Neuronal stem cell (in vitro differentiated cells): ENCODE data around the gene STX1A.
"Not testable (repeated sequence)": the region's sequence is repeated elsewhere in the genome, so short reads cannot be mapped to it uniquely, and the experiment has no call there.

Experiments
- DNase-seq: peaks from one replicate; pipeline ENCODE4 v3.0.0-alpha.2; 2013; ENCODE audit warnings: low spot score
- H2AFZ ChIP-seq: one replicate; pipeline ENCODE4 v1.6.1; 2013; ENCODE audit warnings: mild to moderate bottlenecking, low read length, inconsistent platforms
- H2AK5ac ChIP-seq: 2 replicates; pipeline ENCODE4 v1.6.1; 2013; ENCODE audit warnings: low read depth, mild to moderate bottlenecking, inconsistent platforms, low read length, moderate library complexity, mixed read lengths
- H2BK120ac ChIP-seq: 2 replicates; pipeline ENCODE4 v1.6.1; 2013; ENCODE audit warnings: low read depth, mild to moderate bottlenecking, inconsistent platforms, low read length, moderate library complexity, mixed read lengths
- H2BK12ac ChIP-seq: one replicate; pipeline ENCODE4 v1.6.1; 2013; ENCODE audit warnings: low read length, inconsistent platforms
- H2BK15ac ChIP-seq: 2 replicates; pipeline ENCODE4 v1.6.1; 2013; ENCODE audit warnings: mild to moderate bottlenecking, low read length, inconsistent platforms, mixed read lengths
- H2BK5ac ChIP-seq: one replicate; pipeline ENCODE4 v1.6.1; 2013; ENCODE audit warnings: inconsistent platforms, mild to moderate bottlenecking, low read length, moderate library complexity
- H3K14ac ChIP-seq: one replicate; pipeline ENCODE4 v1.6.1; 2013; ENCODE audit warnings: low read length, inconsistent platforms
- H3K18ac ChIP-seq: 2 replicates; pipeline ENCODE4 v1.6.1; 2013; ENCODE audit warnings: low read length, inconsistent platforms
- H3K23ac ChIP-seq: 2 replicates; pipeline ENCODE4 v1.6.1; 2013; ENCODE audit warnings: low read depth, mild to moderate bottlenecking, mixed read lengths, low read length, inconsistent platforms; ENCODE audit not compliant: poor library complexity
- H3K27ac ChIP-seq: replicated peaks from 3 replicates; pipeline ENCODE4 v1.5.1; 2013; ENCODE audit warnings: low read length, inconsistent platforms
- H3K27me3 ChIP-seq, 3 experiments: 2 replicates each; pipeline ENCODE4 v1.6.1; 2013; ENCODE audit warnings: low read length in 3 of 3, mild to moderate bottlenecking in 2 of 3, inconsistent platforms in 1 of 3, low read depth in 1 of 3, mixed read lengths in 1 of 3, moderate library complexity in 1 of 3; ENCODE audit not compliant: control insufficient read depth in 3 of 3, insufficient read depth in 3 of 3
- H3K36me3 ChIP-seq, 2 donors: replicated peaks in 1 of 2; 2 replicates each; pipeline ENCODE4 v1.6.1; 2013; ENCODE audit warnings: low read length in 2 of 2; ENCODE audit not compliant: control insufficient read depth in 2 of 2, insufficient read depth in 2 of 2
- H3K4ac ChIP-seq: 2 replicates; pipeline ENCODE4 v1.6.1; 2013; ENCODE audit warnings: inconsistent platforms, mild to moderate bottlenecking, low read length, moderate library complexity
- H3K4me1 ChIP-seq, 2 donors: 1 replicate in 1 of 2; 2 replicates in 1 of 2; pipeline ENCODE4 v1.6.1; 2013; ENCODE audit warnings: low read length in 2 of 2, low read depth in 1 of 2; ENCODE audit not compliant: control insufficient read depth in 2 of 2, insufficient read depth in 1 of 2
- H3K4me2 ChIP-seq: one replicate; pipeline ENCODE4 v1.6.1; 2013; ENCODE audit warnings: mild to moderate bottlenecking, low read length, inconsistent platforms; ENCODE audit not compliant: insufficient read depth, poor library complexity, severe bottlenecking
- H3K4me3 ChIP-seq, 2 donors: 2 replicates each; pipeline ENCODE4 v1.5.1; 2013; ENCODE audit warnings: low read length in 2 of 2, mild to moderate bottlenecking in 2 of 2, inconsistent platforms in 1 of 2, moderate library complexity in 1 of 2
- H3K79me1 ChIP-seq: one replicate; pipeline ENCODE4 v1.6.1; 2013; ENCODE audit warnings: low read depth, mild to moderate bottlenecking, inconsistent platforms, low read length, moderate library complexity
- H3K9ac ChIP-seq: one replicate; pipeline ENCODE4 v1.6.1; 2013; ENCODE audit warnings: mild to moderate bottlenecking, low read depth, low read length, inconsistent platforms; ENCODE audit not compliant: poor library complexity
- H3K9me3 ChIP-seq, 2 donors: replicated peaks in 1 of 2; 2 replicates each; pipeline versions ENCODE3 to v1.6.1; 2013; ENCODE audit warnings: low read length in 2 of 2, mild to moderate bottlenecking in 2 of 2, inconsistent platforms in 1 of 2, low read depth in 1 of 2, mixed read lengths in 1 of 2, moderate library complexity in 1 of 2; ENCODE audit not compliant: control insufficient read depth in 2 of 2, insufficient read depth in 1 of 2
- H4K8ac ChIP-seq: one replicate; pipeline ENCODE4 v1.6.1; 2013; ENCODE audit warnings: low read depth, mild to moderate bottlenecking, inconsistent platforms, low read length, moderate library complexity
- H4K91ac ChIP-seq: one replicate; pipeline ENCODE4 v1.6.1; 2013; ENCODE audit warnings: low read length, low read depth, mild to moderate bottlenecking, inconsistent platforms; ENCODE audit not compliant: poor library complexity
- WGBS, 2 donors: extraction: QIAGEN DNeasy Blood & Tissue Kit; methylation state at CpG; one replicate each; pipeline ENCODE4 v1.1.7; 2013; ENCODE audit warnings: missing lambda C conversion rate in 2 of 2, mixed read lengths in 1 of 2; ENCODE audit not compliant: insufficient read length in 2 of 2, insufficient replicate concordance in 1 of 2; ENCODE audit errors: extremely low coverage in 2 of 2; 5-methylcytosine and 5-hydroxymethylcytosine counted together

STX1A gene

DNA sequence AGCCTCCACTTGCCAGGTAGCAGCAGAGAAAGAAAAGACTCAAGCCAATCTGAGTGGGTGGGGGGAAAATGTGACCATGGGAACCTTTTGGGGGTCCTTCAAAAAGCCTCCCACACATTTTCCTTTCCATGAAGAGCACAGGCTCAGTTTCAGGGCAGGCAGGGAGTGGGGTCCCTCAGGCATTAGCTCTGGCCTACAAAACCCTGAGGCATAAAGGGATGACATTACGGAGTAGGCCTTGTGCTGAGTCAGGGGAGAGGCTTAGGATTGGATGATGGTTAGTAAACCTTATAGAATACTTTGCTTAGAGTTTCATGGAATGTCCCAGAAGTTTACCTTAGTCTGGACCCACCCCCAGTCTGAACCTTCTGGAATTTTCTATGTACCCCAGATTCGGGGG, 39.8 kb downstream of the STX1A start:
- Histone ChIP-seq H2BK120ac (no peak overlapping the region), H3K4ac (no peak overlapping the region), H3K27ac (no peak overlapping the region), H3K9me3 (peaks cover 0 to 2% of the 10 kb centered on the region in 2 donors), H3K27me3 (no peaks in the 10 kb centered on the region), H3K4me2 (no peak overlapping the region), H3K9ac (no peak overlapping the region), H3K14ac (no peak overlapping the region), H4K8ac (no peak overlapping the region), H3K18ac (no peak overlapping the region), H4K91ac (no peak overlapping the region), H3K36me3 (peaks cover 5 to 37% of the 10 kb centered on the region in 2 donors), H3K4me3 (no peak overlapping the region), H2BK5ac (no peak overlapping the region), H2BK15ac (no peak overlapping the region), H3K4me1 (peaks cover 9 to 12% of the 10 kb centered on the region in 2 donors), H2AK5ac (no peak overlapping the region), H3K79me1 (peaks cover 16% of the 10 kb centered on the region), H3K23ac (no peak overlapping the region), H2BK12ac (no peak overlapping the region), H2AFZ (no peak overlapping the region)
- no CpG with 5 or more reads among the region's 2 CpGs for WGBS, 2 donors
- no peak for DNase-seq

DNA sequence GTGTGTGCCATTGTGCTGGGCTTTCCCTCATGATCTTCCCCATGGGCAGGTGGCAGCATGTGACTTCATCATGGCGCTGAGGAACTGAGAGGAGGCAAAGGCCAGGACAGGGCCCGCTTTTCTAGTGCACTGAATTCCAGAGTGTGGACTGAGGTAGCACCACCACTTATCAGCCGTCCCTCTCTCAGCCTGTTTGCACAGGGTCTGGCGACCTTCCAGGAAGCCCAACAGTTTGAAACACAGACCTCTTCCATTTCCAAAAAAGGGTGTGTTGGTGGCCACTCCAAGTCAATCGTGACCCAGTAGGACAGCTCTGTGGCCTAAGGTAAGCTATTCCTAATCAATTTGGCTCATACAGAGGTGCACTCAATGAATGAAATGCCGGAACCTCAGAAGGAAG, 40.6 kb downstream of the STX1A start:
- H3K14ac ChIP-seq: no peak overlapping the region
- no peak overlapping the region for H3K18ac ChIP-seq
- WGBS, 2 donors: no CpG with 5 or more reads among the region's 6 CpGs
- H3K27me3 ChIP-seq: no peaks in the 10 kb centered on the region
- no peak for DNase-seq
- H2AFZ ChIP-seq: no peak overlapping the region
- H3K9me3 ChIP-seq: peaks cover 0 to 2% of the 10 kb centered on the region in 2 donors
- H3K79me1 ChIP-seq: peaks cover 14% of the 10 kb centered on the region
- H2BK120ac ChIP-seq: no peak overlapping the region
- no peak overlapping the region for H3K4ac ChIP-seq
- no peak overlapping the region for H4K8ac ChIP-seq
- H3K36me3 ChIP-seq: peaks cover 5 to 37% of the 10 kb centered on the region in 2 donors
- H3K4me2 ChIP-seq: no peak overlapping the region
- H3K27ac ChIP-seq: no peak overlapping the region
- no peak overlapping the region for H2BK15ac ChIP-seq
- no peak overlapping the region for H4K91ac ChIP-seq
- no peak overlapping the region for H2AK5ac ChIP-seq
- H3K9ac ChIP-seq: no peak overlapping the region
- peaks cover 9 to 12% of the 10 kb centered on the region in 2 donors for H3K4me1 ChIP-seq
- H3K23ac ChIP-seq: no peak overlapping the region
- no peak overlapping the region for H2BK12ac ChIP-seq
- H3K4me3 ChIP-seq: no peak overlapping the region
- H2BK5ac ChIP-seq: no peak overlapping the region

DNA sequence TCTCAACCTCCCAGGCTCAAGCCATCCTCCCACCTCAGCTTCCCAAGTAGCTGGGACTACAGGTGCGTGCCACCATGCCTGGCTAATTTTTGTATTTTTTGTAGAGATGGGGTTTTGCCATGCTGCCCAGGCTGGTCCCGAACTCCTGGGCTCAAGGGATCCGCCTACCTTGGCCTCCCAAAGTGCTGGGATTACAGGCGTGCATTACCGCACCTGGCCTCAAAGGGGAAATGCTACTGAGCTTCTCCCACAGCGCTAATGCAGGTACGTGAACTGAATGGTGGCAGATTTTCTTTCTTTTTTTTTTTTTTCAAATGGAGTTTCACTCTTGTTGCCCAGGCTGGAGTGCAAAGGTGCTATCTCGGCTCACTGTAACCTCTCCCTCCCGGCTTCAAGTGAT, 43.4 kb downstream of the STX1A start:
- not testable (repeated sequence) for H2BK5ac ChIP-seq, H4K91ac ChIP-seq, H4K8ac ChIP-seq, H3K4ac ChIP-seq, H3K4me1 ChIP-seq, DNase-seq, H3K4me2 ChIP-seq, H3K14ac ChIP-seq, H3K27me3 ChIP-seq, H2BK15ac ChIP-seq, H3K9me3 ChIP-seq, H3K4me3 ChIP-seq, H3K27ac ChIP-seq, H3K18ac ChIP-seq, H3K79me1 ChIP-seq, H2BK12ac ChIP-seq, H2AFZ ChIP-seq, H3K9ac ChIP-seq, H3K23ac ChIP-seq, H2AK5ac ChIP-seq, H2BK120ac ChIP-seq
- WGBS, 2 donors: no CpG with 5 or more reads among the region's 9 CpGs
- H3K36me3 ChIP-seq: peaks cover 12 to 41% of the 10 kb centered on the region in 2 donors

DNA sequence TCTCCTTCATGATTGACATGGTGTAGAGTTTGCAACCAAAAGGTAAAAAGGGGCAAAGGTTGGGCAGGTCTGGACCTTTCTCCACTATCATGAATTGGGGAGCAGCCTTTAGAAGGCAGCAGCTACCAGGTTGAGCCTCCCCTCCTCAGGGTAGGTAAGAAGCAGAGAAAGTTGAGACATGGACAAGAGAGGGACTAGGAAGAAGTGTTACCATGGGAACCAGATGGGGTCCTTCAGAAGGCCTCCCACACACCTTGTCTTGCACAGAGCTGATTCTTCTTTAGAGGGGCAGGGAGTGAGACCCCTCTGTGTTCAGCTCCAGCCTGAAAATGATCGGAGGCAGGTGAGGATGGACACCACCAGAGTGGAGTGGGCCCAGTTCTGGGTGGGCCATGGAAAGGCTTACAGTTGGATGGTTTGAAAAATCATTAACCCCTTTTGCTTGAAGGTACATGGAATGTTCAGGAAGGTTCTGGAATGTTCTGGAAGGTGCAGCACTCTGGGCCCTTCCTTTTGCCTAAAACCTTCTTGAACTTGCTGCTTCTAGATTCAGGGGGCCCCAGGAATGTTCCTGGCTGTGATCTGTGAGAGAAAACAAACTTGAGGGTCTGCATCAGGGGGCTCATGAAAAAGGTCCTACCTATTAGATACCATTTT, 44.9 kb downstream of the STX1A start:
- H3K27ac ChIP-seq: no peak overlapping the region
- H3K4ac ChIP-seq: no peak overlapping the region
- no peaks in the 10 kb centered on the region for H3K79me1 ChIP-seq
- H3K4me3 ChIP-seq: no peak overlapping the region
- no peak overlapping the region for H2BK15ac ChIP-seq
- no peak overlapping the region for H2AFZ ChIP-seq
- no peak overlapping the region for H2BK12ac ChIP-seq
- no CpG with 5 or more reads among the region's 1 CpG for WGBS, 2 donors
- H3K23ac ChIP-seq: no peak overlapping the region
- no peak overlapping the region for H4K8ac ChIP-seq
- no peak overlapping the region for H3K9ac ChIP-seq
- H3K27me3 ChIP-seq: no peaks in the 10 kb centered on the region
- no peak overlapping the region for H3K14ac ChIP-seq
- H2BK5ac ChIP-seq: no peak overlapping the region
- H2BK120ac ChIP-seq: no peak overlapping the region
- H3K4me2 ChIP-seq: no peak overlapping the region
- peaks cover 12 to 31% of the 10 kb centered on the region in 2 donors for H3K36me3 ChIP-seq
- H2AK5ac ChIP-seq: no peak overlapping the region
- no peaks in the 10 kb centered on the region for H3K9me3 ChIP-seq
- DNase-seq: no peak
- H3K4me1 ChIP-seq: peaks cover 0 to 7% of the 10 kb centered on the region in 2 donors
- no peak overlapping the region for H3K18ac ChIP-seq
- no peak overlapping the region for H4K91ac ChIP-seq
